ENCODE measurements around the gene TMEM52.

TMEM52 gene

GRCh38 chr1:1950940-1951339, 31.9 kb upstream of the TMEM52 start:
- H3K9ac ChIP-seq (ENCODE audit: low read length in 5 of 5) = no peak overlapping the region

DNA sequence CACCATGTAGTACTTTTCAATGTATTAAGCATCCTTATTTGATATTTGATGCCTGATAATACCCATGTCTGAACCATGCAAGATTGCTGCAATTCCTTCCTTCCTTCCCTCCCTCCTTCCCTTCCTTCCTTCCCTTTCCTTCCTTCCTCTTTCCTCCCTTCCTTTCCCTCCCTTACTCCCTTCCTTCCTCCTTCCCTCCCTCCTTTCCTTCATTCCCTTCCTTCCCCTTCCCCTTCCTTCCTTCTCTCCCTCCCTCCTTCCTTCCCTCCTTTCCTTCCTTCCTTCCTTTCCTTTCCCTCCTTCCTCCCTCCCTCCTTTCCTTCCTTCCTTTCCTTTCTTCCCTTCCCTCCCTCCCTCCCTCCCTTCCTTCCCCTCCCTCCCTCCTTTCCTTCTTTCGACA, 29.7 kb upstream of the TMEM52 start:
- peaks cover 0 to 16% (median 11%) of the 10 kb centered on the region in 5 donors for H3K4me1 ChIP-seq (ENCODE audit: control insufficient read depth in 5 of 5, insufficient read depth in 5 of 5, low read length in 5 of 5)
- H3K36me3 ChIP-seq (ENCODE audit: control insufficient read depth in 5 of 5, insufficient read depth in 5 of 5, low read length in 5 of 5) = no peaks in the 10 kb centered on the region
- peaks cover 0 to 5% (median 2%) of the 10 kb centered on the region in 5 donors for H3K27me3 ChIP-seq (ENCODE audit: control insufficient read depth in 5 of 5, insufficient read depth in 4 of 5, low read length in 5 of 5)
- no peaks in the 10 kb centered on the region for H3K9me3 ChIP-seq (ENCODE audit: control insufficient read depth in 5 of 5, low read length in 5 of 5)
- H3K4me3 ChIP-seq (ENCODE audit: low read depth in 1 of 5, low read length in 5 of 5) = no peak overlapping the region
- H3K9ac ChIP-seq (ENCODE audit: low read length in 5 of 5) = no peak overlapping the region
- no peak overlapping the region for H3K27ac ChIP-seq (ENCODE audit: low read depth, low read length)

More at GRCh38 chr1:1950940-1951339, 31.9 kb upstream of the TMEM52 start:
- Histone ChIP-seq H3K27ac (ENCODE audit: low read depth, low read length) (no peak overlapping the region), H3K27me3 (ENCODE audit: control insufficient read depth in 5 of 5, insufficient read depth in 4 of 5, low read length in 5 of 5) (peaks cover 0 to 5% (median 0%) of the 10 kb centered on the region in 5 donors), H3K4me1 (ENCODE audit: control insufficient read depth in 5 of 5, insufficient read depth in 5 of 5, low read length in 5 of 5) (peaks cover 0 to 9% (median 8%) of the 10 kb centered on the region in 5 donors), H3K9me3 (ENCODE audit: control insufficient read depth in 5 of 5, low read length in 5 of 5) (no peaks in the 10 kb centered on the region), H3K4me3 (ENCODE audit: low read depth in 1 of 5, low read length in 5 of 5) (no peak overlapping the region), H3K36me3 (ENCODE audit: control insufficient read depth in 5 of 5, insufficient read depth in 5 of 5, low read length in 5 of 5) (no peaks in the 10 kb centered on the region)

DNA sequence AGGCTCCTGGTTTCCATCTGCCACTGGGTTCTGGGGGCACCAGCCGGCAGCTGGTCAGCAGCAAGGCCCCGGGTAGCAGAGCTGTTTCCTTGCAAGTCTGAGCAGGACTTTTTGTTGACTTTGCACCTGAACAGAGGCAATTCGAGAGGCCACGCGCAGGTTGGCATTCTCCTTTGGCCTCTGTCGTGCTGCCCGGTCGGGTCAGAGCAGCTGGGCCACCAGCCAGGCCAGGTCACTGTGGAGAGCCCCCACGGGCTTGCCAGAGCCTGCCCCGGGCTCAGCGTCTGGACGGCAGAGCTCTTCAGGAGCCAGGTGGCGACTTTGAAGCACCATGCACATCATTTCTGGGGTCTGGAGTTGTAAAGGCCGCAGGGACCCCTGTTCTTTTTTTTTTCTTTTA, 28.4 kb upstream of the TMEM52 start:
- Histone ChIP-seq H3K4me1 (ENCODE audit: control insufficient read depth in 5 of 5, insufficient read depth in 5 of 5, low read length in 5 of 5) (peaks cover 0 to 17% (median 11%) of the 10 kb centered on the region in 5 donors), H3K27ac (ENCODE audit: low read depth, low read length) (no peak overlapping the region), H3K27me3 (ENCODE audit: control insufficient read depth in 5 of 5, insufficient read depth in 4 of 5, low read length in 5 of 5) (peaks cover 4 to 16% (median 8%) of the 10 kb centered on the region in 5 donors), H3K4me3 (ENCODE audit: low read depth in 1 of 5, low read length in 5 of 5) (no peak overlapping the region), H3K9ac (ENCODE audit: low read length in 5 of 5) (no peak overlapping the region), H3K9me3 (ENCODE audit: control insufficient read depth in 5 of 5, low read length in 5 of 5) (no peaks in the 10 kb centered on the region), H3K36me3 (ENCODE audit: control insufficient read depth in 5 of 5, insufficient read depth in 5 of 5, low read length in 5 of 5) (no peaks in the 10 kb centered on the region)

DNA sequence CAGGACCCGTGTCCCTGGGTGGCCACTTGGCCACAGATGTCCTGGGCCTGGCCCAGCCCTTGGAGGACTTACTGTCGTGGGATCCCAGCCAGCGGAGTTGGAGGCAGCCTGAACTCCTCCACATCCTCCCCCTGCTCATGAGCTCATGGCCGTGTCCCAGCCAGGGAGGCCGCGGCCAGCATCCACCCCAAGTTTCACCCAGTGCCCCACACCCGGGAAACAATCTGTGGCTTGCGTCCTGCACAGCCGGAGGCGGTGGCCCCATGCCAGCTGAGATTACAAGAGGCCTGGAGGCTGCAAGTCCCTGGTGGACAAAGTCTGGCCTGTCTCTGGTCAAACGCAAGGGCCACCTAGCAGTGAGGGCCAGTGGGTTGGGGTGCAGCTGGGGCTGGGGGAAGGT, 27.5 kb upstream of the TMEM52 start:
- Histone ChIP-seq H3K4me3 (ENCODE audit: low read depth in 1 of 5, low read length in 5 of 5) (no peak overlapping the region), H3K9me3 (ENCODE audit: control insufficient read depth in 5 of 5, low read length in 5 of 5) (no peaks in the 10 kb centered on the region), H3K4me1 (ENCODE audit: control insufficient read depth in 5 of 5, insufficient read depth in 5 of 5, low read length in 5 of 5) (peaks cover 0 to 17% (median 11%) of the 10 kb centered on the region in 5 donors), H3K27me3 (ENCODE audit: control insufficient read depth in 5 of 5, insufficient read depth in 4 of 5, low read length in 5 of 5) (peaks cover 4 to 24% (median 13%) of the 10 kb centered on the region in 5 donors), H3K27ac (ENCODE audit: low read depth, low read length) (no peak overlapping the region), H3K9ac (ENCODE audit: low read length in 5 of 5) (no peak overlapping the region), H3K36me3 (ENCODE audit: control insufficient read depth in 5 of 5, insufficient read depth in 5 of 5, low read length in 5 of 5) (no peaks in the 10 kb centered on the region)

DNA sequence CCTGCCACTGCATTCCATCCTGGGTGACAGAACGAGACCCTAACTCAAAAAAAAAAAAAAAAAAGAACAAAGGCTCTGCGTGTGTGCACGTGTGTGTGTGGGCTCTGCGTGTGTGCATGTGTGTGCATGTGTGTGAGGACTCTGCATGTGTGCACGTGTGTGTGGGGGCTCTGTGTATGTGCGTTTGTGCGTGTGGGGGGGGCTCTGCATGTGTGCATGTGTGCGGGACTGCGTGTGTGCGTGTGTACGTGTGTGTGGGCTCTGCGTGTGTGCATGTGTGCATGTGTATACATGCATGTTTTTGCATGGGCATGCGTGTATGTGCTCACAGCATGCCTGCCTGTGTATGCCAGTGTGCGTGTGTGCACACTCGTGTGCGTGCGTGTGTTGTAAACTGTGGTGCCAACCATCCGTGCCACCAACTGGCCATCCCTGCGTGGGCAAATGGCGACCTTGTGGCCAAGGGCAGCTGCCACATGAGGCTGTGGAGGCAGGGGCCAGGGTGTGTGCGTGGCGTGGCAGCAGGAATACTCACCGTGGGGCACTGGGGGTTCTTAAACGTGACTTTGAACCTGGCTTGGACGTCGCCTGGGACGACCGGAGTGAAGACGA, 26.8 kb upstream of the TMEM52 start:
- H3K36me3 ChIP-seq (ENCODE audit: control insufficient read depth in 5 of 5, insufficient read depth in 5 of 5, low read length in 5 of 5) = no peaks in the 10 kb centered on the region
- no peak overlapping the region for H3K27ac ChIP-seq (ENCODE audit: low read depth, low read length)
- no peak overlapping the region for H3K4me3 ChIP-seq (ENCODE audit: low read depth in 1 of 5, low read length in 5 of 5)
- no peak overlapping the region for H3K9ac ChIP-seq (ENCODE audit: low read length in 5 of 5)
- H3K4me1 ChIP-seq (ENCODE audit: control insufficient read depth in 5 of 5, insufficient read depth in 5 of 5, low read length in 5 of 5) = peaks cover 0 to 17% (median 11%) of the 10 kb centered on the region in 5 donors
- peaks cover 4 to 27% (median 17%) of the 10 kb centered on the region in 5 donors for H3K27me3 ChIP-seq (ENCODE audit: control insufficient read depth in 5 of 5, insufficient read depth in 4 of 5, low read length in 5 of 5)
- H3K9me3 ChIP-seq (ENCODE audit: control insufficient read depth in 5 of 5, low read length in 5 of 5) = no peaks in the 10 kb centered on the region

GRCh38 chr1:1943834-1944570, 24.9 kb upstream of the TMEM52 start:
- H3K9ac ChIP-seq (ENCODE audit: low read length in 5 of 5) = no peak overlapping the region
- H3K4me3 ChIP-seq (ENCODE audit: low read depth in 1 of 5, low read length in 5 of 5) = peak overlapping the region in 2 of 5 donors; percentile 34 to 36
- no peak overlapping the region for H3K27ac ChIP-seq (ENCODE audit: low read depth, low read length)
- peaks cover 8 to 36% (median 24%) of the 10 kb centered on the region in 5 donors for H3K27me3 ChIP-seq (ENCODE audit: control insufficient read depth in 5 of 5, insufficient read depth in 4 of 5, low read length in 5 of 5)
- H3K4me1 ChIP-seq (ENCODE audit: control insufficient read depth in 5 of 5, insufficient read depth in 5 of 5, low read length in 5 of 5) = peaks cover 0 to 17% (median 11%) of the 10 kb centered on the region in 5 donors
- no peaks in the 10 kb centered on the region for H3K36me3 ChIP-seq (ENCODE audit: control insufficient read depth in 5 of 5, insufficient read depth in 5 of 5, low read length in 5 of 5)
- no peaks in the 10 kb centered on the region for H3K9me3 ChIP-seq (ENCODE audit: control insufficient read depth in 5 of 5, low read length in 5 of 5)

- Histone ChIP-seq H3K27me3 (ENCODE audit: control insufficient read depth in 5 of 5, insufficient read depth in 4 of 5, low read length in 5 of 5) (peaks cover 13 to 40% (median 26%) of the 10 kb centered on the region in 5 donors), H3K4me1 (ENCODE audit: control insufficient read depth in 5 of 5, insufficient read depth in 5 of 5, low read length in 5 of 5) (peaks cover 0 to 17% (median 11%) of the 10 kb centered on the region in 5 donors), H3K27ac (ENCODE audit: low read depth, low read length) (no peak overlapping the region), H3K9me3 (ENCODE audit: control insufficient read depth in 5 of 5, low read length in 5 of 5) (no peaks in the 10 kb centered on the region), H3K4me3 (ENCODE audit: low read depth in 1 of 5, low read length in 5 of 5) (no peak overlapping the region), H3K9ac (ENCODE audit: low read length in 5 of 5) (no peak overlapping the region), H3K36me3 (ENCODE audit: control insufficient read depth in 5 of 5, insufficient read depth in 5 of 5, low read length in 5 of 5) (no peaks in the 10 kb centered on the region)
These were observed 23.9 kb upstream of the TMEM52 start for GRCh38 chr1:1942753-1943656.

DNA sequence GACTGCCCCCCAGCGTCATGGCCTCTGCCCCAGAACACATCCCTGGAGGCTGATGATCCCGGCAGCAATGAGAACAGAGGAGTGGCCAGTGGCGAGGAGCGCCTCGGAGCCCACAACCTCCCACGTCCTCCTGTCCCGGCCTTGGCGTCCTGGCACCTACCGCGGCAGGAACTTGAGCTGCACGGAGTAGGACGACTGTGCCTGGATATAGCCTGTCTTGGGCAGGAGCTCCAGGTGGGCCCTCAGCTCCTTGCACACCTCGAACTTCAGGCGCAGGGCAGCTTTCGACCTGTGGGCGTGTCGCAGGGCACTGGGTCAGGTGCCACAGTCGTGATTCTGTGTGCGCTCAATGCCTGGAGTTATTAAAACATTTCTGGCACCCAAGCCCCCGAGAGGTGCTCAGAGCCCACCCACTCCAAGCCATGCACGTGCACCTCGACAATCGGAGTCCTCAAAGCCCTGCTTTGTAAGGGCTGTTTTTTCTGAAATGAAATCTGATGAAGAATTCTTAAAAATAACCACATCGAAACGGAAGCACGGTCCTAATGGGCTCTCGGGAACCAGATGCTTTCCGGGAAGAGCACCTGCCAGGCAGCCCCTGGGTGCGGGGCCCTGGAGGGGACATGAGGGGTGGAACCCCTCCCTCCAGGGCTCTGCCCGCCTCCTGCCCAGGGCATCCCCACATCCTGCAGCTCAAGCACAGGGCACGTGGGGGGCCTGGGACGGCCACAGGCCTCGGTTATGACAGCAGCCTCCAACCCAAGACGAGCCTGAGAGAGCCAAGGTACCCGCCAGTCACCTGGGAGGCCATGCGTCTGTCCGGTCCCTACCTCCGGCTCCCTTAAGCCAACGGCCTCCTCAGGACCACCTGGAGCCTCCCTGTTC, 23.0 kb upstream of the TMEM52 start:
- Histone ChIP-seq H3K27ac (ENCODE audit: low read depth, low read length) (no peak overlapping the region), H3K9me3 (ENCODE audit: control insufficient read depth in 5 of 5, low read length in 5 of 5) (no peaks in the 10 kb centered on the region), H3K27me3 (ENCODE audit: control insufficient read depth in 5 of 5, insufficient read depth in 4 of 5, low read length in 5 of 5) (peaks cover 13 to 40% (median 26%) of the 10 kb centered on the region in 5 donors), H3K36me3 (ENCODE audit: control insufficient read depth in 5 of 5, insufficient read depth in 5 of 5, low read length in 5 of 5) (no peaks in the 10 kb centered on the region), H3K4me3 (ENCODE audit: low read depth in 1 of 5, low read length in 5 of 5) (no peak overlapping the region), H3K4me1 (ENCODE audit: control insufficient read depth in 5 of 5, insufficient read depth in 5 of 5, low read length in 5 of 5) (peaks cover 0 to 17% (median 11%) of the 10 kb centered on the region in 5 donors), H3K9ac (ENCODE audit: low read length in 5 of 5) (no peak overlapping the region)

- peaks cover 13 to 40% (median 26%) of the 10 kb centered on the region in 5 donors for H3K27me3 ChIP-seq (ENCODE audit: control insufficient read depth in 5 of 5, insufficient read depth in 4 of 5, low read length in 5 of 5)
- no peaks in the 10 kb centered on the region for H3K36me3 ChIP-seq (ENCODE audit: control insufficient read depth in 5 of 5, insufficient read depth in 5 of 5, low read length in 5 of 5)
- no peak overlapping the region for H3K4me3 ChIP-seq (ENCODE audit: low read depth in 1 of 5, low read length in 5 of 5)
- H3K27ac ChIP-seq (ENCODE audit: low read depth, low read length) = no peak overlapping the region
- H3K9ac ChIP-seq (ENCODE audit: low read length in 5 of 5) = no peak overlapping the region
- H3K4me1 ChIP-seq (ENCODE audit: control insufficient read depth in 5 of 5, insufficient read depth in 5 of 5, low read length in 5 of 5) = peaks cover 0 to 9% (median 4%) of the 10 kb centered on the region in 5 donors
- no peaks in the 10 kb centered on the region for H3K9me3 ChIP-seq (ENCODE audit: control insufficient read depth in 5 of 5, low read length in 5 of 5)
These were observed 22.2 kb upstream of the TMEM52 start for GRCh38 chr1:1941211-1941841.

All from subcutaneous abdominal adipose tissue (tissue), 5 donors.